ENCODE data around the gene SLC6A8.
"Not testable (repeated sequence)": the region's sequence is repeated elsewhere in the genome, so short reads cannot be mapped to it uniquely, and the experiment has no call there.

Gene SLC6A8

GRCh38 chrX:153726286-153727122 is 38.8 kb downstream of the SLC6A8 start:
- H3K27ac ChIP-seq (ENCODE audit: poor library complexity, severe bottlenecking) = peak overlapping the region; percentile 65
- TF ChIP-seq CTCF (IDR thresholded peaks at IDR 0.05; ENCODE audit: poor library complexity, severe bottlenecking) = no peak
- H3K27me3 ChIP-seq (ENCODE audit: insufficient read depth, poor library complexity, severe bottlenecking) = no peaks in the 10 kb centered on the region
- ATAC-seq (ENCODE audit: low read depth) = no peak; the same call in 2 of the 3 replicates
- H3K4me3 ChIP-seq (ENCODE audit: severe bottlenecking) = no peak overlapping the region
- H3K4me1 ChIP-seq (ENCODE audit: insufficient read depth, poor library complexity, severe bottlenecking) = peaks cover 12% of the 10 kb centered on the region
- no peaks in the 10 kb centered on the region for H3K9me3 ChIP-seq (ENCODE audit: severe bottlenecking)
- H3K36me3 ChIP-seq (ENCODE audit: low read depth) = peaks cover 16% of the 10 kb centered on the region
- no peak for DNase-seq (ENCODE audit: low spot score)

- no peak for DNase-seq (ENCODE audit: low spot score)
- Histone ChIP-seq H3K27me3 (ENCODE audit: insufficient read depth, poor library complexity, severe bottlenecking) (no peaks in the 10 kb centered on the region), H3K27ac (ENCODE audit: poor library complexity, severe bottlenecking) (peak overlapping the region; percentile 65), H3K4me3 (ENCODE audit: severe bottlenecking) (no peak overlapping the region), H3K4me1 (ENCODE audit: insufficient read depth, poor library complexity, severe bottlenecking) (peaks cover 12% of the 10 kb centered on the region), H3K9me3 (ENCODE audit: severe bottlenecking) (no peaks in the 10 kb centered on the region), H3K36me3 (ENCODE audit: low read depth) (peaks cover 8% of the 10 kb centered on the region)
- no peak for TF ChIP-seq CTCF (IDR thresholded peaks at IDR 0.05; ENCODE audit: poor library complexity, severe bottlenecking)
- ATAC-seq (ENCODE audit: low read depth) = no peak
These were observed 39.6 kb downstream of the SLC6A8 start for GRCh38 chrX:153727123-153727931.

GRCh38 chrX:153728095-153728494 is 40.4 kb downstream of the SLC6A8 start:
- Histone ChIP-seq H3K4me3 (ENCODE audit: severe bottlenecking) (no peak overlapping the region), H3K36me3 (ENCODE audit: low read depth) (peaks cover under 1% of the 10 kb centered on the region), H3K27me3 (ENCODE audit: insufficient read depth, poor library complexity, severe bottlenecking) (no peaks in the 10 kb centered on the region), H3K27ac (ENCODE audit: poor library complexity, severe bottlenecking) (no peak overlapping the region), H3K4me1 (ENCODE audit: insufficient read depth, poor library complexity, severe bottlenecking) (peaks cover 12% of the 10 kb centered on the region), H3K9me3 (ENCODE audit: severe bottlenecking) (no peaks in the 10 kb centered on the region)
- DNase-seq (ENCODE audit: low spot score) = no peak
- ATAC-seq (ENCODE audit: low read depth) = no peak
- no peak for TF ChIP-seq CTCF (IDR thresholded peaks at IDR 0.05; ENCODE audit: poor library complexity, severe bottlenecking)

DNA sequence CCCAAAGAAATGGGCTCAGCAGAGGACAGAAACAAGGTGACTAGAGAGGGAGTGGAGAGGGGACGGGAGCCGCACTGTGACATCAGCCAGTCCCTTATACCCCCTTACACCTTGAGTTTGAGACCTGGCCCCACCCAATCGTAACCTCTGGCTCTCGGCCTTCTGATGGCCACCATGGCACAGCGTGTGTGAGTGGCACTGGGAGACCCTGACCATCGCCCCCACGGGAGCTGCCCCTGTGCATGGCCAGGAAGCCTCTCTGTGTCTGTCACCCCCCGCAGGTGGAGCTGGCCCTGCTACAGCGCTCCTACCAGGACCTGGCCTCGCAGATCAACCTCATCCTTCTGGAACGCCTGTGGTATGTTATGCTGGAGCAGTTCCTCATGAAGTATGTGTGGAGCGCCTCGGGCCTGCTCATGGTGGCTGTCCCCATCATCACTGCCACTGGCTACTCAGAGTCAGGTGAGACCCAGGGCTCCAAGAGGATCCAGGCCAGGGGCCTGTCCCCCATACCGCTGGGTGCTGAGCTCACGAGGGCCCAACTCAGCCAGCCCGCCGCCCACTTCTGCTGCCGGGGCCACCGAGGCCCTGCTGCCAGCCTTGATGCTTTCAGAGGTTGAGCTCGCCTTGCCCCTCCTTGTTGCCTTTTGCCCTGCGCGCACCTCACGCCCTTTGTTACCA is 41.4 kb downstream of the SLC6A8 start:
- H3K36me3 ChIP-seq (ENCODE audit: low read depth) = no peaks in the 10 kb centered on the region
- H3K4me1 ChIP-seq (ENCODE audit: insufficient read depth, poor library complexity, severe bottlenecking) = peaks cover 12% of the 10 kb centered on the region
- H3K4me3 ChIP-seq (ENCODE audit: severe bottlenecking) = no peak overlapping the region
- DNase-seq (ENCODE audit: low spot score) = no peak
- no peak overlapping the region for H3K27ac ChIP-seq (ENCODE audit: poor library complexity, severe bottlenecking)
- ATAC-seq (ENCODE audit: low read depth) = no peak
- no peaks in the 10 kb centered on the region for H3K27me3 ChIP-seq (ENCODE audit: insufficient read depth, poor library complexity, severe bottlenecking)
- TF ChIP-seq CTCF (IDR thresholded peaks at IDR 0.05; ENCODE audit: poor library complexity, severe bottlenecking) = no peak
- no peaks in the 10 kb centered on the region for H3K9me3 ChIP-seq (ENCODE audit: severe bottlenecking)

- DNase-seq (ENCODE audit: low spot score) = not testable (repeated sequence)
These were observed 42.4 kb downstream of the SLC6A8 start for GRCh38 chrX:153730115-153730514.

More at GRCh38 chrX:153730115-153730514, 42.4 kb downstream of the SLC6A8 start:
- H3K36me3 ChIP-seq (ENCODE audit: low read depth); H3K27ac ChIP-seq (ENCODE audit: poor library complexity, severe bottlenecking); H3K9me3 ChIP-seq (ENCODE audit: severe bottlenecking); H3K27me3 ChIP-seq (ENCODE audit: insufficient read depth, poor library complexity, severe bottlenecking); ATAC-seq (ENCODE audit: low read depth); H3K4me3 ChIP-seq (ENCODE audit: severe bottlenecking): not testable (repeated sequence)
- peaks cover 12% of the 10 kb centered on the region for H3K4me1 ChIP-seq (ENCODE audit: insufficient read depth, poor library complexity, severe bottlenecking)
